GM23248 (cell line): Measurements from ENCODE around the gene MRPS31. TPM values are rescaled to one million over a fixed set of nuclear protein-coding genes. Genes with fewer than 3 reads are reported as not detected.

Experiments
- DNase-seq: peaks from one replicate; pipeline ENCODE4 v3.0.0-alpha.2; 2015
- H2AFZ ChIP-seq: fragments of 200-600 bp; sonication (generic); 2 replicates; pipeline ENCODE4 v1.6.1; 2016; ENCODE audit warnings: antibody characterized with exemption
- H3F3A ChIP-seq: fragments of 200-600 bp; sonication (generic); 2 replicates; pipeline ENCODE4 v1.6.1; 2016; ENCODE audit warnings: mild to moderate bottlenecking, antibody characterized with exemption, mixed run types; ENCODE audit not compliant: insufficient read depth
- H3K27ac ChIP-seq: fragments of 200-600 bp; sonication (generic); 2 replicates; pipeline ENCODE4 v1.5.1; 2016; ENCODE audit warnings: mild to moderate bottlenecking
- H3K27me3 ChIP-seq: fragments of 200-600 bp; sonication (generic); replicated peaks from 2 replicates; pipeline ENCODE4 v1.6.1; 2016; ENCODE audit warnings: mild to moderate bottlenecking; ENCODE audit not compliant: insufficient read depth
- H3K36me3 ChIP-seq: fragments of 200-600 bp; sonication (generic); 2 replicates; pipeline ENCODE4 v1.6.1; 2016; ENCODE audit warnings: low read depth, mild to moderate bottlenecking
- H3K4me1 ChIP-seq: fragments of 200-600 bp; sonication (generic); 2 replicates; pipeline ENCODE4 v1.6.1; 2016; ENCODE audit warnings: mild to moderate bottlenecking; ENCODE audit not compliant: insufficient read depth
- H3K4me2 ChIP-seq: fragments of 200-600 bp; sonication (generic); one replicate; pipeline ENCODE4 v1.6.1; 2016; ENCODE audit warnings: mild to moderate bottlenecking; ENCODE audit not compliant: unreplicated experiment
- H3K4me3 ChIP-seq: fragments of 200-600 bp; sonication (generic); 2 replicates; pipeline ENCODE4 v1.5.1; 2016; ENCODE audit warnings: mild to moderate bottlenecking
- H3K79me2 ChIP-seq: fragments of 200-600 bp; sonication (generic); 2 replicates; pipeline ENCODE4 v1.6.1; 2016; ENCODE audit warnings: mild to moderate bottlenecking; ENCODE audit not compliant: insufficient read depth
- H3K9ac ChIP-seq: fragments of 200-600 bp; sonication (generic); 2 replicates; pipeline ENCODE4 v1.6.1; 2016; ENCODE audit warnings: mild to moderate bottlenecking
- H3K9me2 ChIP-seq: fragments of 200-600 bp; sonication (generic); 2 replicates; pipeline ENCODE4 v1.6.1; 2016; ENCODE audit warnings: mixed run types, mild to moderate bottlenecking, moderate library complexity; ENCODE audit not compliant: insufficient read depth
- H3K9me3 ChIP-seq: fragments of 200-600 bp; sonication (generic); one replicate; pipeline ENCODE4 v1.6.1; 2017; ENCODE audit warnings: low read depth
- H4K20me1 ChIP-seq: fragments of 200-600 bp; sonication (generic); 2 replicates; pipeline ENCODE4 v1.6.0; 2016; ENCODE audit not compliant: insufficient read depth
- EZH2 ChIP-seq: fragments of 200-600 bp; sonication (generic); IDR thresholded peaks from 2 replicates; pipeline ENCODE4 v1.6.1; 2018; ENCODE audit warnings: antibody characterized with exemption, mild to moderate bottlenecking; ENCODE audit not compliant: insufficient read depth, poor library complexity, severe bottlenecking
- EZH2phosphoT487 ChIP-seq: fragments of 200-600 bp; sonication (generic); IDR thresholded peaks from 2 replicates; pipeline ENCODE4 v1.6.1; 2018; ENCODE audit warnings: antibody characterized with exemption, moderate library complexity, mild to moderate bottlenecking, low read depth; ENCODE audit not compliant: insufficient read depth
- WGBS, 2 experiments: methylation state at CpG; one replicate each; pipeline ENCODE4 v1.1.6; 2015 to 2017; ENCODE audit warnings: low lambda C conversion rate in 2 of 2, low coverage in 1 of 2; ENCODE audit errors: missing lambda C conversion rate in 2 of 2; 5-methylcytosine and 5-hydroxymethylcytosine counted together
- in situ Hi-C: fragments of 300-500 bp; cut with MboI; formaldehyde crosslinking; loops from 2 replicates; pipeline ENCODE4 v1.15.0; 2020
- polyA plus RNA-seq: library from polyadenylated mRNA; unstranded; fragments of >200 nt; fragmentation: Nextera tagmentation; extraction: Ambion mirVana; gene quantifications from 2 replicates; pipeline ENCODE4 v1.2.1, GENCODE V29; 2016
- total RNA-seq: library from RNA; depleted of rRNA; stranded (reverse); fragments of >200 nt; shearing (Covaris generic); gene quantifications from 2 replicates; pipeline ENCODE4 v1.2.3, GENCODE V29; 2014

The MRPS31 gene
- total and polyA plus RNA-seq, 2 experiments from 2014 or later = 9.8 to 16.6 TPM

DNA sequence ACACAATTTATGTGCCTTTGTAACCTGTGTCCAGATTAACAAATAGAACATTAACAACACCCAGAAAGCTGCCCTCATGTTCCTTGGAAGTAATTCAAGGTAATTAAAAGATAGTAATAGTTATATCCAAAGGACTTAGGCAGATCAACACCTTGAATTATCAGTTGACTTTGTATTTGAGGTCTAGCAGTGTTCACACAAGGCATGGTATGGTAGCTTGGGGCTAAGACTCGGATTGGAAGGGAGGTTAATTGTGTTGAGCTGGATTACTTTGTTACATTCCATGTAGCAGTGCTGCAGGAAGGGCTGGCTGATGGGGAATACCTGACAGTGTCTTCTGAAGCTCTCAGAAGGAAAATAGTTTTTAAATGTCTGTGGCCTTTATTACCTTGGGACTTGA, 35.3 kb upstream of the MRPS31 start:
- Histone ChIP-seq H4K20me1 (no peaks in the 10 kb centered on the region), H2AFZ (no peak overlapping the region), H3K79me2 (no peaks in the 10 kb centered on the region), H3K4me1 (no peaks in the 10 kb centered on the region), H3K27me3 (no peaks in the 10 kb centered on the region), H3K9me2 (no peaks in the 10 kb centered on the region), H3K36me3 (peaks cover 8% of the 10 kb centered on the region; the same call in 1 of the 2 replicates), H3F3A (no peaks in the 10 kb centered on the region), H3K4me2 (no peak overlapping the region), H3K9me3 (no peaks in the 10 kb centered on the region), H3K27ac (no peak overlapping the region), H3K9ac (no peak overlapping the region), H3K4me3 (no peak overlapping the region)
- WGBS, 2 experiments = 89 to 94% methylated on average over 1 of the region's 1 CpG
- DNase-seq = no peak
- in situ Hi-C loops = no loop called here
- TF ChIP-seq EZH2phosphoT487 (no peak), EZH2 (no peak)

GRCh38 chr13:40803316-40803715, 32.3 kb upstream of the MRPS31 start:
- H3F3A ChIP-seq = no peaks in the 10 kb centered on the region
- WGBS, 2 experiments = 94 to 95% methylated on average over 5 of the region's 5 CpGs
- peaks cover 8% of the 10 kb centered on the region; the same call in 1 of the 2 replicates for H3K36me3 ChIP-seq
- no peak overlapping the region for H3K4me2 ChIP-seq
- in situ Hi-C loops = no loop called here
- H2AFZ ChIP-seq = no peak overlapping the region
- no peaks in the 10 kb centered on the region for H3K79me2 ChIP-seq
- H3K9ac ChIP-seq = no peak overlapping the region
- no peaks in the 10 kb centered on the region for H3K4me1 ChIP-seq
- H3K27me3 ChIP-seq = no peaks in the 10 kb centered on the region
- TF ChIP-seq EZH2phosphoT487 (no peak), EZH2 (no peak)
- no peaks in the 10 kb centered on the region for H4K20me1 ChIP-seq
- H3K9me3 ChIP-seq = no peaks in the 10 kb centered on the region
- H3K27ac ChIP-seq = no peak overlapping the region
- H3K4me3 ChIP-seq = no peak overlapping the region
- H3K9me2 ChIP-seq = no peaks in the 10 kb centered on the region
- no peak for DNase-seq

- no peak overlapping the region for H3K4me3 ChIP-seq
- no peak for DNase-seq
- 80 to 82% methylated on average over 6 of the region's 6 CpGs for WGBS, 2 experiments
- no peak overlapping the region for H2AFZ ChIP-seq
- no peaks in the 10 kb centered on the region for H3K9me2 ChIP-seq
- no peak for TF ChIP-seq EZH2phosphoT487
- TF ChIP-seq EZH2 = no peak
- in situ Hi-C loops = no loop called here
- H3K4me2 ChIP-seq = no peak overlapping the region
- H3K4me1 ChIP-seq = no peaks in the 10 kb centered on the region
- H4K20me1 ChIP-seq = no peaks in the 10 kb centered on the region
- H3K9ac ChIP-seq = no peak overlapping the region
- H3F3A ChIP-seq = no peaks in the 10 kb centered on the region
- H3K36me3 ChIP-seq = peaks cover 6% of the 10 kb centered on the region; the same call in 1 of the 2 replicates
- no peaks in the 10 kb centered on the region for H3K9me3 ChIP-seq
- no peaks in the 10 kb centered on the region for H3K27me3 ChIP-seq
- H3K27ac ChIP-seq = no peak overlapping the region
- no peaks in the 10 kb centered on the region for H3K79me2 ChIP-seq
Measured at GRCh38 chr13:40801255-40802217, 30.5 kb upstream of the MRPS31 start.

GRCh38 chr13:40800559-40800958, 29.6 kb upstream of the MRPS31 start:
- no peak overlapping the region for H3K27ac ChIP-seq
- 84 to 92% methylated on average over 5 of the region's 5 CpGs for WGBS, 2 experiments
- TF ChIP-seq EZH2phosphoT487 (no peak), EZH2 (no peak)

More at GRCh38 chr13:40800559-40800958, 29.6 kb upstream of the MRPS31 start:
- Histone ChIP-seq H2AFZ (no peak overlapping the region), H3F3A (no peaks in the 10 kb centered on the region), H3K4me1 (no peaks in the 10 kb centered on the region), H3K9me3 (no peaks in the 10 kb centered on the region), H3K4me2 (no peak overlapping the region), H3K27me3 (no peaks in the 10 kb centered on the region), H3K9ac (no peak overlapping the region), H3K4me3 (no peak overlapping the region), H3K36me3 (peaks cover 3% of the 10 kb centered on the region; the same call in 1 of the 2 replicates), H3K79me2 (no peaks in the 10 kb centered on the region), H4K20me1 (no peaks in the 10 kb centered on the region), H3K9me2 (no peaks in the 10 kb centered on the region)
- in situ Hi-C loops = no loop called here
- no peak for DNase-seq
